OCI-LY7 (cell line): ENCODE data around the gene FOXL1. TPM values are rescaled to one million over a fixed set of nuclear protein-coding genes. Genes with fewer than 3 reads are reported as not detected.
A peak's percentile ranks its signal among the peaks of the same experiment; 100 is the strongest.

Source experiments
- BruUV-seq: library from RNA; stranded (reverse); fragments of 400-500 nt; replicated peaks from 2 replicates; lab custom pipeline; 2021; lab: Mats Ljungman, UMichigan
- CTCF ChIA-PET: fragments of 300-600 bp; sonication (Branson Sonifier 250); formaldehyde crosslinking; loops from one replicate; lab custom pipeline; 2022; ENCODE audit warnings: antibody characterized with exemption; ENCODE audit not compliant: unreplicated experiment; lab: Charles Lee
- POLR2A ChIA-PET: fragments of 300-600 bp; sonication (Branson Sonifier 250); formaldehyde crosslinking; loops from one replicate; lab custom pipeline; 2022; ENCODE audit warnings: antibody characterized with exemption; lab: Charles Lee
- DNase-seq: peaks from one replicate; pipeline ENCODE4 v3.0.0-alpha.2; 2015; ENCODE audit warnings: low spot score
- H2AFZ ChIP-seq: fragments of 200-600 bp; sonication (generic), shearing (Covaris generic); 2 replicates; pipeline ENCODE4 v1.6.1; 2014; ENCODE audit warnings: mild to moderate bottlenecking, antibody characterized with exemption, low read length, moderate library complexity
- H3K27ac ChIP-seq: fragments of 200-600 bp; sonication (generic); 2 replicates; pipeline ENCODE4 v1.5.1; 2014; ENCODE audit warnings: mixed run types, low read depth, mild to moderate bottlenecking, moderate library complexity, low read length, inconsistent platforms; ENCODE audit not compliant: poor library complexity, severe bottlenecking
- H3K36me3 ChIP-seq: fragments of 200-600 bp; sonication (generic); 2 replicates; pipeline ENCODE4 v1.6.1; 2014; ENCODE audit warnings: mild to moderate bottlenecking, antibody characterized with exemption, low read length, moderate library complexity, mixed read lengths; ENCODE audit not compliant: insufficient read depth
- H3K4me1 ChIP-seq: fragments of 200-600 bp; sonication (generic); 2 replicates; pipeline ENCODE4 v1.5.1; 2014; ENCODE audit warnings: mild to moderate bottlenecking, low read length; ENCODE audit not compliant: insufficient read depth, poor library complexity, severe bottlenecking
- H3K4me2 ChIP-seq: fragments of 200-600 bp; sonication (generic); 2 replicates; pipeline ENCODE4 v1.6.1; 2014; ENCODE audit warnings: mild to moderate bottlenecking, low read length
- H3K4me3 ChIP-seq: fragments of 200-600 bp; sonication (generic); 2 replicates; pipeline ENCODE4 v1.5.1; 2014; ENCODE audit warnings: mild to moderate bottlenecking, low read depth, low read length; ENCODE audit not compliant: poor library complexity, severe bottlenecking
- H3K79me2 ChIP-seq: fragments of 200-600 bp; sonication (generic); 2 replicates; pipeline ENCODE4 v1.6.1; 2016; ENCODE audit warnings: low read depth, mild to moderate bottlenecking, low read length, moderate library complexity, mixed read lengths; ENCODE audit not compliant: insufficient read depth
- H3K9me2 ChIP-seq: fragments of 200-600 bp; sonication (generic); 2 replicates; pipeline ENCODE4 v1.6.1; 2016; ENCODE audit warnings: mild to moderate bottlenecking, low read length, mixed read lengths; ENCODE audit not compliant: insufficient read depth
- H3K9me3 ChIP-seq: fragments of 200-600 bp; sonication (generic); 2 replicates; pipeline ENCODE4 v1.6.1; 2014; ENCODE audit warnings: mild to moderate bottlenecking, mixed run types, low read length, mixed read lengths
- H4K20me1 ChIP-seq: fragments of 200-600 bp; sonication (generic); 2 replicates; pipeline ENCODE4 v1.6.1; 2014; ENCODE audit warnings: mild to moderate bottlenecking, antibody characterized with exemption, low read length, moderate library complexity, mixed read lengths; ENCODE audit not compliant: insufficient read depth
- EZH2phosphoT487 ChIP-seq: fragments of 200-600 bp; sonication (generic); IDR thresholded peaks from 2 replicates; pipeline ENCODE4 v1.6.1; 2018; ENCODE audit warnings: low read depth, borderline replicate concordance, mild to moderate bottlenecking, mixed run types, antibody characterized with exemption, low read length, moderate library complexity, mixed read lengths
- intact Hi-C: fragments of 100-400 bp; cut with micrococcal nuclease; formaldehyde crosslinking; loops from one replicate; pipeline ENCODE4 v1.10.0; 2022; ENCODE audit not compliant: unreplicated experiment
- total RNA-seq, 2 experiments: library from RNA; depleted of rRNA in 1 of 2; stranded (reverse); fragments of >200 nt in 1 of 2; shearing (Covaris generic) in 1 of 2; gene quantifications; 2 replicates each; pipeline ENCODE4 v1.2.3, GENCODE V29; 2014 to 2022
- TF ChIP-seq, protein P1 (sequence below): fragments of 200-600 bp; sonication (generic); conservative IDR thresholded peaks from 2 replicates; pipeline ENCODE4 v1.5.1; 2014; ENCODE audit warnings: mild to moderate bottlenecking, antibody characterized with exemption, low read length, moderate library complexity, mixed read lengths

FOXL1 gene
- total RNA-seq, 2 experiments from 2014 or later = 1.7 to 1.8 TPM

DNA sequence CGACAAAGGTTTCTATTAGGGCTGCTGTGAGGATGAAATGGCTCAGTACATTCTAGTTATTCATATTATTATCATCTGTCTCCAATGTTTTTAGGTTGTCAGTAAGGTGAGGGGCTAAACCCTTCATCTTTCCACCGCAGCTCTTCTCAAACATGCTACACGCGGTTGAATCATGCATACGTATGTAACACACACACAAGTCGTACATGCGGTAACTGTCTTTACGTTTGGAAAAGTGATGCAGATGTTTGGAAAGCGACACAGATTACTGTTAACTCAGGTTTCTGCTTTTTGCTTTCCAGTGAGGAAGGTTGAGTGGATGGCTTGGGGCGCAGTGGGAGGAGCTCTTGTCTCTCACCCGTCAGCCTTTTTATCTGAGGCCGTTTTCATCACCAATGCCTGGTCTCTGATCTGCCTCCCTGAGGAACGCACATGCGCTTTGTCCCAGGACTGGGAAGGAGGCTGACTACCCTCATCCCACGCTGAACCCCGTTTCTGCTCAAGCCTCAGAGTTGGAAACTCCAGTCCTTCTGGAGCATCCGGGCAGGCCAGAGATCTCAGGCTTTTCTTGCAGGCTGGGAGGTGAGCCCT, 3.2 kb upstream of the FOXL1 start:
- no peaks in the 10 kb centered on the region for H4K20me1 ChIP-seq
- H2AFZ ChIP-seq = no peak overlapping the region
- H3K27ac ChIP-seq = no peak overlapping the region
- no peaks in the 10 kb centered on the region for H3K79me2 ChIP-seq
- H3K4me2 ChIP-seq = no peak overlapping the region; the same call in 1 of the 2 replicates
- ChIA-PET POLR2A (interaction anchor here (1.0 kb wide), 1 partner anchor 10 kb away, joined by 3 read pairs; no protein-coding TSS in a partner anchor), CTCF (no interaction called here)
- no peaks in the 10 kb centered on the region for H3K36me3 ChIP-seq
- H3K4me3 ChIP-seq = no peak overlapping the region
- no peak for DNase-seq
- intact Hi-C loops = no loop called here
- TF ChIP-seq, protein P1, sequence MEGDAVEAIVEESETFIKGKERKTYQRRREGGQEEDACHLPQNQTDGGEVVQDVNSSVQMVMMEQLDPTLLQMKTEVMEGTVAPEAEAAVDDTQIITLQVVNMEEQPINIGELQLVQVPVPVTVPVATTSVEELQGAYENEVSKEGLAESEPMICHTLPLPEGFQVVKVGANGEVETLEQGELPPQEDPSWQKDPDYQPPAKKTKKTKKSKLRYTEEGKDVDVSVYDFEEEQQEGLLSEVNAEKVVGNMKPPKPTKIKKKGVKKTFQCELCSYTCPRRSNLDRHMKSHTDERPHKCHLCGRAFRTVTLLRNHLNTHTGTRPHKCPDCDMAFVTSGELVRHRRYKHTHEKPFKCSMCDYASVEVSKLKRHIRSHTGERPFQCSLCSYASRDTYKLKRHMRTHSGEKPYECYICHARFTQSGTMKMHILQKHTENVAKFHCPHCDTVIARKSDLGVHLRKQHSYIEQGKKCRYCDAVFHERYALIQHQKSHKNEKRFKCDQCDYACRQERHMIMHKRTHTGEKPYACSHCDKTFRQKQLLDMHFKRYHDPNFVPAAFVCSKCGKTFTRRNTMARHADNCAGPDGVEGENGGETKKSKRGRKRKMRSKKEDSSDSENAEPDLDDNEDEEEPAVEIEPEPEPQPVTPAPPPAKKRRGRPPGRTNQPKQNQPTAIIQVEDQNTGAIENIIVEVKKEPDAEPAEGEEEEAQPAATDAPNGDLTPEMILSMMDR = no peak
- no peak for TF ChIP-seq EZH2phosphoT487
- no TSS peak for BruUV-seq
- no peaks in the 10 kb centered on the region for H3K9me2 ChIP-seq
- peaks cover 22% of the 10 kb centered on the region for H3K4me1 ChIP-seq
- no peaks in the 10 kb centered on the region for H3K9me3 ChIP-seq

DNA sequence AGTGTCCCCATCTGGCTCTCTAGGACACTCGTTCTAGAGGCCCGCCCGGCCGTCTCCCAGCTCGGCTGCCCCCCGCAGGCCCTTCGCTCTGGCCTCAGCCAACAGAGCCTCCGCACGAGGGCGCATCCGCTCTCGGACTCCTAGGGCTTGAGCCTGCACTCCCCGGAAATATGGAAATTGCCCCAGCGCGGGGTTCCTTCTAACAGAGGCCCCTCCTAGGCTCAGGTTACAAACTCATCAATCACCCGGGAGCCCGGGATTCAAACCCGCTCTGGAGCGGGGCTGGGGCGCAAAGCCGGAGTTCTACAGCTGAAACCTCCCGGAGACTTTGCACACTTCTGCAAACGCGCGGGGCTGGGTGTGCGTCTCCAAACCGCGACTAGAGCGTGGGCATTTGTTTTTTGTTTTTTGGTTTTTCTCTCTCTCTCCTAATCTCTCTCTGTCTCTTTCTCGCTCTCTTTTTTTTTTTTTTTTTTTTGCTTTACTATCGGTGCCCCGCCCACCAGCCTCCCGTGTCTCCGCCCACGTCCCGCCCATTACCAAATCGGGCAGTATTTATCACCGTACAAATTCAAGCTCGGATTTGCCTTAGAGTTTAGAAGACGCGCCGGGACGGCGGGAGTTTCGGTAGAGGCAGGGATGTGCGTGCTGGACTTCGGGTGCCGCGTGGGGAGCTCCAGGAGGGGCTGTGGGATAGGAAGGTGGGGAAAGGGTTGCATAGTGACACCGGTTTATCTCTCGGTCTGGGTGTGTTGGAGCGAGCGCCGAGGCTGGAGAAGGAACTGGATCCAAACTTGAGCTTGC, 2.4 kb upstream of the FOXL1 start:
- CTCF ChIA-PET = no interaction called here
- no peaks in the 10 kb centered on the region for H3K9me2 ChIP-seq
- peak overlapping the region; percentile 63 for H3K4me2 ChIP-seq
- DNase-seq = peak; percentile 63
- H3K27ac ChIP-seq = no peak overlapping the region
- POLR2A ChIA-PET = interaction anchor here (0.6 kb wide), 1 partner anchor 1363 kb away, joined by 3 read pairs; no protein-coding TSS in a partner anchor
- intact Hi-C loops = no loop called here
- no peaks in the 10 kb centered on the region for H3K36me3 ChIP-seq
- H3K9me3 ChIP-seq = no peaks in the 10 kb centered on the region
- H2AFZ ChIP-seq = peak overlapping the region; percentile 68; the same call in 1 of the 2 replicates
- peak overlapping the region; percentile 67 for H3K4me3 ChIP-seq
- TF ChIP-seq, protein P1 = peak; percentile 61
- no peak for TF ChIP-seq EZH2phosphoT487
- no peaks in the 10 kb centered on the region for H3K79me2 ChIP-seq
- H3K4me1 ChIP-seq = peaks cover 14% of the 10 kb centered on the region
- no peaks in the 10 kb centered on the region for H4K20me1 ChIP-seq
- BruUV-seq = no TSS peak
